Tibial nerve (tissue), 4 donors: ENCODE measurements around the gene COL6A2.

Source experiments
- CTCF ChIP-seq, 5 experiments: fragments of 200-600 bp in 3 of 5; fragments of 450-650 bp in 2 of 5; sonication (generic) in 3 of 5; IDR thresholded peaks; one replicate each; pipeline ENCODE4 v1.5.1; 2016 to 2019; ENCODE audit warnings: antibody characterized with exemption in 5 of 5, mild to moderate bottlenecking in 3 of 5, moderate library complexity in 2 of 5
- EP300 ChIP-seq, 2 donors: sonication (generic); formaldehyde crosslinking; IDR thresholded peaks; one replicate each; pipeline ENCODE4 v1.6.1; 2017; ENCODE audit warnings: antibody characterized with exemption in 2 of 2, mild to moderate bottlenecking in 1 of 2
- POLR2A ChIP-seq, 2 donors: fragments of 450-650 bp; IDR thresholded peaks; one replicate each; pipeline ENCODE4 v1.6.1; 2017; ENCODE audit warnings: antibody characterized with exemption in 2 of 2, mild to moderate bottlenecking in 2 of 2, moderate library complexity in 2 of 2

- TF ChIP-seq POLR2A (IDR thresholded peaks at IDR 0.05) (no peak), CTCF (IDR thresholded peaks at IDR 0.05) (no peak), EP300 (IDR thresholded peaks at IDR 0.05) (no peak)
Observed at GRCh38 chr21:46129846-46130651, 32.1 kb downstream of the COL6A2 start.
